ENCODE data around the gene VWF.
A peak's percentile ranks its signal among the peaks of the same experiment; 100 is the strongest.

VWF gene

GRCh38 chr12:5969974-5970690 lies 154.3 kb downstream of the VWF start:
- DNase-seq (ENCODE audit: low read depth) = no peak
- no peak overlapping the region for H3K4me3 ChIP-seq (ENCODE audit: low read depth, low read length)

GRCh38 chr12:5969156-5969973 lies 155.1 kb downstream of the VWF start:
- no peak overlapping the region for H3K4me3 ChIP-seq (ENCODE audit: low read depth, low read length)
- DNase-seq (ENCODE audit: low read depth) = no peak

- no peak for DNase-seq (ENCODE audit: low read depth)
- no peak overlapping the region for H3K4me3 ChIP-seq (ENCODE audit: low read depth, low read length)
Observed at GRCh38 chr12:5967645-5968415, 156.6 kb downstream of the VWF start.

- DNase-seq (ENCODE audit: low read depth) = no peak
- no peak overlapping the region for H3K4me3 ChIP-seq (ENCODE audit: low read depth, low read length)
Observed at GRCh38 chr12:5966486-5967095, 157.9 kb downstream of the VWF start.

GRCh38 chr12:5965950-5966383 lies 158.5 kb downstream of the VWF start:
- no peak for DNase-seq (ENCODE audit: low read depth)

GRCh38 chr12:5964913-5965900 lies 159.3 kb downstream of the VWF start:
- no peak for DNase-seq (ENCODE audit: low read depth)
- H3K4me3 ChIP-seq (ENCODE audit: low read depth, low read length) = no peak overlapping the region

More at GRCh38 chr12:5965950-5966383, 158.5 kb downstream of the VWF start:
- no peak overlapping the region for H3K4me3 ChIP-seq (ENCODE audit: low read depth, low read length)

- no peak for DNase-seq (ENCODE audit: low read depth)
- no peak overlapping the region for H3K4me3 ChIP-seq (ENCODE audit: low read depth, low read length)
Observed at GRCh38 chr12:5963515-5963914, 161.0 kb downstream of the VWF start.

- no peak for DNase-seq (ENCODE audit: low read depth)
- no peak overlapping the region for H3K4me3 ChIP-seq (ENCODE audit: low read depth, low read length)
Observed at GRCh38 chr12:5960783-5961182, 163.7 kb downstream of the VWF start.

- no peak overlapping the region for H3K4me3 ChIP-seq (ENCODE audit: low read depth, low read length)
- DNase-seq (ENCODE audit: low read depth) = no peak
Observed at GRCh38 chr12:5956987-5957386, 167.5 kb downstream of the VWF start.

GRCh38 chr12:5954661-5955060 lies 169.8 kb downstream of the VWF start:
- DNase-seq (ENCODE audit: low read depth) = no peak
- no peak overlapping the region for H3K4me3 ChIP-seq (ENCODE audit: low read depth, low read length)

- no peak overlapping the region for H3K4me3 ChIP-seq (ENCODE audit: low read depth, low read length)
- DNase-seq (ENCODE audit: low read depth) = no peak
Observed at GRCh38 chr12:5953835-5954586, 170.5 kb downstream of the VWF start.

- DNase-seq (ENCODE audit: low read depth) = no peak
- no peak overlapping the region for H3K4me3 ChIP-seq (ENCODE audit: low read depth, low read length)
Observed at GRCh38 chr12:5952031-5952430, 172.4 kb downstream of the VWF start.

- no peak overlapping the region for H3K4me3 ChIP-seq (ENCODE audit: low read depth, low read length)
- DNase-seq (ENCODE audit: low read depth) = no peak
Observed at GRCh38 chr12:5948696-5949095, 175.8 kb downstream of the VWF start.

GRCh38 chr12:5947006-5947405 lies 177.5 kb downstream of the VWF start:
- H3K4me3 ChIP-seq (ENCODE audit: low read depth, low read length) = no peak overlapping the region

GRCh38 chr12:5946388-5946787 lies 178.1 kb downstream of the VWF start:
- H3K4me3 ChIP-seq (ENCODE audit: low read depth, low read length) = no peak overlapping the region
- no peak for DNase-seq (ENCODE audit: low read depth)

More at GRCh38 chr12:5947006-5947405, 177.5 kb downstream of the VWF start:
- no peak for DNase-seq (ENCODE audit: low read depth)

GRCh38 chr12:5945071-5946008 lies 179.1 kb downstream of the VWF start, which contains the start of gene ANO2:
ANO2 (minus strand) TSS chr12:5945259; CDS start chr12:5945217, 42 bp downstream.
- peak within 1 kb of the TSS; percentile 37 for H3K4me3 ChIP-seq (ENCODE audit: low read depth, low read length)
- DNase-seq (ENCODE audit: low read depth) = no peak

GRCh38 chr12:5944688-5945070 lies 179.8 kb downstream of the VWF start:
- peak overlapping the region; percentile 37 for H3K4me3 ChIP-seq (ENCODE audit: low read depth, low read length)
- DNase-seq (ENCODE audit: low read depth) = no peak
